DOHH2 (cell line): ENCODE measurements around the gene PARVB.

ENCODE experiments used
- H3F3A ChIP-seq: fragments of 200-600 bp; sonication (generic), shearing (Covaris generic); 2 replicates; pipeline ENCODE4 v1.6.0; 2016; ENCODE audit warnings: antibody characterized with exemption, mild to moderate bottlenecking; ENCODE audit not compliant: control insufficient read depth, insufficient read depth
- H3K27ac ChIP-seq: fragments of 200-600 bp; sonication (generic); 2 replicates; pipeline ENCODE4 v1.5.1; 2014; ENCODE audit warnings: low read depth, mild to moderate bottlenecking, low read length, moderate library complexity
- H3K27me3 ChIP-seq: fragments of 200-600 bp; sonication (generic); 2 replicates; pipeline ENCODE4 v1.6.1; 2014; ENCODE audit warnings: mild to moderate bottlenecking, low read length, mixed read lengths; ENCODE audit not compliant: control insufficient read depth
- H3K36me3 ChIP-seq: fragments of 200-600 bp; sonication (generic); 2 replicates; pipeline ENCODE4 v1.6.1; 2014; ENCODE audit warnings: mild to moderate bottlenecking, low read length, moderate library complexity, mixed read lengths; ENCODE audit not compliant: control insufficient read depth
- H3K4me1 ChIP-seq: fragments of 200-600 bp; sonication (generic); 2 replicates; pipeline ENCODE4 v1.6.1; 2014; ENCODE audit warnings: mild to moderate bottlenecking, low read length, mixed read lengths; ENCODE audit not compliant: control insufficient read depth
- H3K4me2 ChIP-seq: fragments of 200-600 bp; sonication (generic); 2 replicates; pipeline ENCODE4 v1.6.0; 2014; ENCODE audit warnings: mild to moderate bottlenecking, low read length, moderate library complexity
- H3K4me3 ChIP-seq: fragments of 200-600 bp; sonication (generic); 2 replicates; pipeline ENCODE4 v1.5.1; 2014; ENCODE audit warnings: mild to moderate bottlenecking, low read length, mixed read lengths
- H3K79me2 ChIP-seq: fragments of 200-600 bp; sonication (generic); 2 replicates; pipeline ENCODE4 v1.6.1; 2014; ENCODE audit warnings: mild to moderate bottlenecking, low read length, mixed read lengths; ENCODE audit not compliant: control insufficient read depth
- H3K9me2 ChIP-seq: fragments of 200-600 bp; sonication (generic); replicated peaks from 2 replicates; pipeline ENCODE4 v1.6.1; 2014; ENCODE audit warnings: mild to moderate bottlenecking, low read length, mixed read lengths; ENCODE audit not compliant: control insufficient read depth
- H3K9me3 ChIP-seq: fragments of 200-600 bp; sonication (generic); 2 replicates; pipeline ENCODE4 v1.6.1; 2014; ENCODE audit warnings: antibody characterized with exemption, low read length, mixed read lengths; ENCODE audit not compliant: control insufficient read depth, insufficient read depth
- H4K20me1 ChIP-seq: fragments of 200-600 bp; sonication (generic); 2 replicates; pipeline ENCODE4 v1.6.0; 2014; ENCODE audit warnings: low read depth, mild to moderate bottlenecking, antibody characterized with exemption, low read length, moderate library complexity; ENCODE audit not compliant: control insufficient read depth, insufficient read depth
- EZH2phosphoT487 ChIP-seq: fragments of 200-600 bp; sonication (generic); IDR thresholded peaks from 2 replicates; pipeline ENCODE4 v1.6.1; 2017; ENCODE audit warnings: borderline replicate concordance, mild to moderate bottlenecking, antibody characterized with exemption, low read length, moderate library complexity, mixed read lengths
- TF ChIP-seq, protein P1 (sequence below): fragments of 200-600 bp; sonication (generic); IDR thresholded peaks from one replicate; pipeline ENCODE4 v1.5.1; 2014; ENCODE audit warnings: antibody characterized with exemption, mild to moderate bottlenecking, low read depth, low read length; ENCODE audit not compliant: poor library complexity, severe bottlenecking

Gene PARVB

DNA sequence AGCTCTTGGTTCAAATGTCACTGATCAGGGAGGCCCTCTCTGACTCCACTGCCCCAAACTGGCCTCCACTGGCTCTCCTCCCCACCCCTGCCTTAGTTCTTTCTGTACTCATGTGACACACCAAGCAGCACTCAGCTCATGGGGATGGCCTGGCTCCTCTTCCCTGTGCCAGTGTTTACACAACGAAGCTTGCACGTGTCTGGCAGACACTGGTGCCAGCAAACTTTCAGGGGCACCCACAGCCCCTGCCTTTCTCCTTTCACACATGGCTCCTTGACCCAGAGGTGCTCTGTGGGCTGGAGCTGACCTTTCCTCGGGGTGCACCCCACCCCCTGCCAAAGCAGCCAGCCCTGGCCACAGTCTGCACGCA is 119.0 kb downstream of the PARVB start:
- no peaks in the 10 kb centered on the region for H3K36me3 ChIP-seq
- H3K79me2 ChIP-seq: no peaks in the 10 kb centered on the region
- no peaks in the 10 kb centered on the region for H3K4me1 ChIP-seq
- no peak overlapping the region for H3K27ac ChIP-seq
- no peak overlapping the region for H3K4me2 ChIP-seq
- no peak overlapping the region for H3K4me3 ChIP-seq
- H3K9me2 ChIP-seq: no peaks in the 10 kb centered on the region
- H3K9me3 ChIP-seq: no peaks in the 10 kb centered on the region
- no peaks in the 10 kb centered on the region for H3K27me3 ChIP-seq
- no peaks in the 10 kb centered on the region for H3F3A ChIP-seq
- TF ChIP-seq, protein P1, sequence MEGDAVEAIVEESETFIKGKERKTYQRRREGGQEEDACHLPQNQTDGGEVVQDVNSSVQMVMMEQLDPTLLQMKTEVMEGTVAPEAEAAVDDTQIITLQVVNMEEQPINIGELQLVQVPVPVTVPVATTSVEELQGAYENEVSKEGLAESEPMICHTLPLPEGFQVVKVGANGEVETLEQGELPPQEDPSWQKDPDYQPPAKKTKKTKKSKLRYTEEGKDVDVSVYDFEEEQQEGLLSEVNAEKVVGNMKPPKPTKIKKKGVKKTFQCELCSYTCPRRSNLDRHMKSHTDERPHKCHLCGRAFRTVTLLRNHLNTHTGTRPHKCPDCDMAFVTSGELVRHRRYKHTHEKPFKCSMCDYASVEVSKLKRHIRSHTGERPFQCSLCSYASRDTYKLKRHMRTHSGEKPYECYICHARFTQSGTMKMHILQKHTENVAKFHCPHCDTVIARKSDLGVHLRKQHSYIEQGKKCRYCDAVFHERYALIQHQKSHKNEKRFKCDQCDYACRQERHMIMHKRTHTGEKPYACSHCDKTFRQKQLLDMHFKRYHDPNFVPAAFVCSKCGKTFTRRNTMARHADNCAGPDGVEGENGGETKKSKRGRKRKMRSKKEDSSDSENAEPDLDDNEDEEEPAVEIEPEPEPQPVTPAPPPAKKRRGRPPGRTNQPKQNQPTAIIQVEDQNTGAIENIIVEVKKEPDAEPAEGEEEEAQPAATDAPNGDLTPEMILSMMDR: no peak
- TF ChIP-seq EZH2phosphoT487: no peak
- no peaks in the 10 kb centered on the region for H4K20me1 ChIP-seq

DNA sequence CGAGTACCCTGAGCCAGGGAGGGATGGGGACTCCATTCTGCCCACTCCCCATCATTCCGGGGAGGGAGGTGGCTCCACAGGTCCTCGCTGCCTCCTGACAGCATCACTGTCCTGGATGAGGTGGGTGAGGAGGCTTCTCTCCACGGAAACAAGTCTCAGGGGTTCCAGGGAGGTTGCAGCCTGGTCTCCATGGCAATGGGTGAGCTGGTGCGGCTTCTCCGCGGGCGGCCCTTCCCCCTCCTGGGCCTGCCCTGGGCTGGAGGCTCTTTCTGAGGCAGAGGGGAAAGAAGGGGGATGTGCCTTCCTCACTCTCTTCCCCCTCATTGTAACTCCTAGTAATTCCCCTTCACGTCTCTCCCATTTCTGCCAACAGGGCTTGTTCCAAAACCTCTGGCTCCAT is 119.5 kb downstream of the PARVB start:
- no peaks in the 10 kb centered on the region for H3K27me3 ChIP-seq
- H3K9me2 ChIP-seq: no peaks in the 10 kb centered on the region
- no peaks in the 10 kb centered on the region for H4K20me1 ChIP-seq
- H3K36me3 ChIP-seq: no peaks in the 10 kb centered on the region
- H3K4me3 ChIP-seq: no peak overlapping the region
- H3K79me2 ChIP-seq: no peaks in the 10 kb centered on the region
- no peaks in the 10 kb centered on the region for H3F3A ChIP-seq
- H3K4me2 ChIP-seq: no peak overlapping the region
- TF ChIP-seq, protein P1: no peak
- TF ChIP-seq EZH2phosphoT487: no peak
- no peak overlapping the region for H3K27ac ChIP-seq
- H3K4me1 ChIP-seq: no peaks in the 10 kb centered on the region
- H3K9me3 ChIP-seq: no peaks in the 10 kb centered on the region

DNA sequence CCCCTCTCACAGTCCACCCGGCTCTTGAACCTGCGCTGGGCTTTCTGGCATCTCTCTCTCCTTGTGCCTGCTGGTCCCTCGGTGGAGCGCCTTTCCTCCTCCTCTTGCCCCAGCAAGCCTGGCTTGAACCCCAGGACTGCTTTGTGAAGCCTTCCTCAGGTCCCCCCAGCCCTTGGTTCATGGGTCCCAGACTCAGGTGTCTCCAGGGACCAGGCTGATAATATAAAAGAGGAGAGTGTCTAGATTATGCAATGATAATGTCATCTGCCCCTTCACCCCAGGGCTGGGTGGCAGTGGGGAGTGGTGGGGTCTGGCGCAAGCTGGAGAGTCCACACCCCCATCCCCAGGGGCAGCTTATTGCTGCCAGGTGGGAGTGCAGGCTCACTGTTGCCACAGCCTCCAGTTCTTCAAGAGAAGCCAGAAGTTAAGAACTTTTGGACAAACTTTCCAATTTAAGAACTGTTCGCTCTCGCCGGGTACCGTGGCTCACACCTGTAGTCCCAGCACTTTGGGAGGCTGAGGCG is 120.0 kb downstream of the PARVB start:
- Histone ChIP-seq H3K36me3 (no peaks in the 10 kb centered on the region), H3K27me3 (no peaks in the 10 kb centered on the region), H3F3A (no peaks in the 10 kb centered on the region), H3K4me3 (no peak overlapping the region), H3K4me2 (no peak overlapping the region), H3K27ac (no peak overlapping the region), H3K9me2 (no peaks in the 10 kb centered on the region), H3K79me2 (no peaks in the 10 kb centered on the region), H3K4me1 (no peaks in the 10 kb centered on the region), H3K9me3 (no peaks in the 10 kb centered on the region), H4K20me1 (no peaks in the 10 kb centered on the region)
- TF ChIP-seq EZH2phosphoT487: no peak
- TF ChIP-seq, protein P1: no peak

DNA sequence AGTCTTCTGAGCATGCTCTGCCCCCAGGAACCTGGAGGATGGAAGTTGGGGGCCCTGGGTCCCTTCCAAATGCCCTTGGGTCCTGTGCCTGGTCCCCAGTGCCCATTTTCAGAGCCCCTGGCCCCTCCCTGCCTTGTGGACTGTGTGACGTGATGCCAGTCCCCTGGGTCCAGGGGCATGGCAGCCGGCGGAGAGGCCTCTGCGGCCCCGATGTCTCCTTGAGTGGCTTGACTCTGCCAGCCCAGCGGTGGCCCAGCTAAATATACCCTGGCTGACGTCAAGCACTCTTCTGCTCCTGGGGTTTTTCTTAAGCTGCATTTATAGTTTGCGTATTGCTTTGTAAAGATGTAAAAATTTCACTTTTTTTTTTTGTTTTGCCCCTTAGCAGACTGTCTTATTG is 121.4 kb downstream of the PARVB start:
- H4K20me1 ChIP-seq: no peaks in the 10 kb centered on the region
- no peaks in the 10 kb centered on the region for H3K79me2 ChIP-seq
- no peaks in the 10 kb centered on the region for H3K9me3 ChIP-seq
- H3K4me1 ChIP-seq: no peaks in the 10 kb centered on the region
- H3F3A ChIP-seq: no peaks in the 10 kb centered on the region
- no peaks in the 10 kb centered on the region for H3K9me2 ChIP-seq
- H3K36me3 ChIP-seq: no peaks in the 10 kb centered on the region
- no peaks in the 10 kb centered on the region for H3K27me3 ChIP-seq
- H3K27ac ChIP-seq: no peak overlapping the region
- no peak overlapping the region for H3K4me2 ChIP-seq
- TF ChIP-seq, protein P1: no peak
- TF ChIP-seq EZH2phosphoT487: no peak
- H3K4me3 ChIP-seq: no peak overlapping the region
